ENCODE data around the gene IREB2. TPM values are rescaled to one million over a fixed set of nuclear protein-coding genes. Genes with fewer than 3 reads are reported as not detected.
"Not testable (repeated sequence)": the region's sequence is repeated elsewhere in the genome, so short reads cannot be mapped to it uniquely, and the experiment has no call there.

IREB2 gene
- total RNA-seq, 5 donors from 2014 or later (not counting 1 experiment from before 2014, with no cell fraction given), result 58.7 to 71.5 (median 65.1) TPM

DNA sequence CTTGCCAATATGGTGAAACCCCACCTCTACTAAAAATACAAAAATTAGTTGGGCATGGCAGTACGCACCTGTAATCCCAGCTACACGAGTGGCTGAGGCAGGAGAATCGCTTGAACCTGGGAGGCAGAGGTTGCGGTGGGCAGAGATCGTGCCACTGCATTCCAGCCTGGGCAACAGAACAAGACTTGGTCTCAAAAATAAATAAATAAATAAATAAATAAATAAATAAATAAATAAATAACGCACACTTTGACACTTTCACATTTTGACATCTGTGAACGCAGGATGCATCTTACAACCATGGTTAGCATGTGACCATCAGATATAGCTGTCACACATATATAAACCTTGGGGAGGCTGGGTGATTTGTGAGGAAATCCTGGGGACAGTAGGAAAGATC, 33.2 kb upstream of the IREB2 start:
- not testable (repeated sequence) for H3K4me3 ChIP-seq (ENCODE audit: control insufficient read depth in 1 of 2, extremely low read depth in 1 of 2, low read length in 1 of 2)

DNA sequence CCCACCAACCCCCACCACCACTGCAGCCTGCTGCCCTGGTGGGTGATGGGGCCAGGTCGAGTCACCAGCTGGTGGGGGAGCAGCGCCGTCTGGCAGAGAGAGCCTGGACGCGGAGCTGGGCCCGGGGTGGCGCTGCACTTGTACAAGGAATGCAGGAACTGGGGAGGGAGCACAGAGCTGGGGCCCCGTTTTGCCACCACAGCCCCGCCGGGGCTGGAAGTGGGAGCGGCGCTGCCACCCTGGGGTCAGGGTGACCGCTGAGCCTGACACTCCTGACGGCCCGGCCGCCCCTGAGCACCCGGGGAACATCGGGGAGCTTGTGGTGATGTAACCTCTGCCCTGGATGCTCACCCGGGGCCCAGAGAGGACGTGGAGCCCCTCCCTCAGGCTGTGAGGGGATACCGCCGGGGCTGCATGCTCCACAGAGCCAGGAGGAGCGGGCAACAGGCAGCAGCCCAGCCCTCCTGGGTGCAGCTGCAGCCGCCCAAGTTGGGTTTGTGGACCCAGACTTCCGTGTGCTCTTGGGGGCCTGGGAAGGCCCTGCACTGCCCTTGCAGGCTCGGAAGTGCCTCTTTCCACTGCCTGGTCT, 32.6 kb upstream of the IREB2 start:
- H3K4me1 Mint-ChIP-seq, result no peaks in the 10 kb centered on the region
- ChIA-PET POLR2A (no interaction called here), CTCF (no interaction called here)
- no peaks in the 10 kb centered on the region for H3K36me3 Mint-ChIP-seq
- no peaks in the 10 kb centered on the region for H3K4me1 ChIP-seq (ENCODE audit: control insufficient read depth in 1 of 2, extremely low read depth in 1 of 2, insufficient read depth in 2 of 2, low read length in 2 of 2)
- ATAC-seq (replicated peaks in 1 of 4), result no peak
- H3K9me3 Mint-ChIP-seq, result no peaks in the 10 kb centered on the region
- H3K9me3 ChIP-seq, result no peaks in the 10 kb centered on the region
- peaks cover 0 to 9% of the 10 kb centered on the region in 2 donors for H3K27me3 Mint-ChIP-seq
- 74% methylated on average over 21 of the region's 26 CpGs for WGBS (ENCODE audit: insufficient coverage)
- peaks cover 0 to 20% of the 10 kb centered on the region in 2 experiments for H3K27me3 ChIP-seq (replicated peaks in 1 of 2; ENCODE audit: control insufficient read depth in 2 of 2, extremely low read depth in 1 of 2, insufficient read depth in 2 of 2, low read length in 1 of 2)
- no peaks in the 10 kb centered on the region for H3K36me3 ChIP-seq (ENCODE audit: control insufficient read depth in 2 of 2, extremely low read depth in 1 of 2, insufficient read depth in 1 of 2, low read length in 1 of 2)
- no peak overlapping the region for H3K4me3 Mint-ChIP-seq
- no peak overlapping the region for H3K27ac Mint-ChIP-seq
- H3K4me3 ChIP-seq (ENCODE audit: control insufficient read depth in 1 of 2, extremely low read depth in 1 of 2, low read length in 1 of 2), result no peak overlapping the region
- no peak for DNase-seq
- H3K27ac ChIP-seq (ENCODE audit: low read length), result no peak overlapping the region

More for the DNA sequence above, 33.2 kb upstream of the IREB2 start:
- H3K9me3 ChIP-seq; H3K36me3 Mint-ChIP-seq; H3K36me3 ChIP-seq (ENCODE audit: control insufficient read depth in 2 of 2, extremely low read depth in 1 of 2, insufficient read depth in 1 of 2, low read length in 1 of 2); H3K27ac Mint-ChIP-seq; H3K4me1 Mint-ChIP-seq; H3K27me3 Mint-ChIP-seq; H3K4me3 Mint-ChIP-seq; POLR2A ChIA-PET; H3K9me3 Mint-ChIP-seq; CTCF ChIA-PET; ATAC-seq (replicated peaks in 1 of 4); DNase-seq; H3K27ac ChIP-seq (ENCODE audit: low read length); H3K4me1 ChIP-seq (ENCODE audit: control insufficient read depth in 1 of 2, extremely low read depth in 1 of 2, insufficient read depth in 2 of 2, low read length in 2 of 2): not testable (repeated sequence)
- WGBS (ENCODE audit: insufficient coverage), result no CpG with 5 or more reads among the region's 7 CpGs
- peaks cover 0 to 20% of the 10 kb centered on the region in 2 experiments for H3K27me3 ChIP-seq (replicated peaks in 1 of 2; ENCODE audit: control insufficient read depth in 2 of 2, extremely low read depth in 1 of 2, insufficient read depth in 2 of 2, low read length in 1 of 2)

DNA sequence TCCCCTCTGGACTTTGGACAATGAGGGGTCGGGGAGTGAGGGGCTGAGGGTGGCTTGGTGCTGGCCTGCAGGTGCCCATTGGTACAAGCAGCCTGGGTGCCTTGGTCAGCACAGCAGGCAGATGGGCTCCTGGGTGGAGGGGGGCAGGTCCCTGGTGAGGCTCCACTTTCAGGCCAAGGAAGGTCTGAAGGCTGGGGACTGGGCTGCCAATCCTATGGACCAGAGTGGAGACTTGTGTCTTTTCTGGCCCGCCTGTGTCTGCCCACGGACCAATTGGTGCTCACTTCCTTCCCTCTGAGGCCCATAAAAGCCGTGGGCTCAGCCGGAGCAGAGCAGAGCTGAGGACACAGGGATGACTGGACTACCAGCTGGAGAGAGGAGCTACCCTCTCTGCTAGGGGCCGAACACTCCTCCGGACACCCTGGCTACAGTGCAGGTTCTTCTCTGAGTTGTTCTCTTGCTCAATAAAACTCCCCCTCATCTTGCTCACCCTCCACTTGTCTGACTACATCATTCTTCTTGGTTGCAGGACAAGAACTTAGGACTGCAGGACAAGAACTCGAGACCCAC, 31.9 kb upstream of the IREB2 start:
- no peaks in the 10 kb centered on the region for H3K4me1 Mint-ChIP-seq
- no peaks in the 10 kb centered on the region for H3K4me1 ChIP-seq (ENCODE audit: control insufficient read depth in 1 of 2, extremely low read depth in 1 of 2, insufficient read depth in 2 of 2, low read length in 2 of 2)
- peaks cover 0 to 20% of the 10 kb centered on the region in 2 experiments for H3K27me3 ChIP-seq (replicated peaks in 1 of 2; ENCODE audit: control insufficient read depth in 2 of 2, extremely low read depth in 1 of 2, insufficient read depth in 2 of 2, low read length in 1 of 2)
- peaks cover 0 to 9% of the 10 kb centered on the region in 2 donors for H3K27me3 Mint-ChIP-seq
- H3K9me3 ChIP-seq, result no peaks in the 10 kb centered on the region
- WGBS (ENCODE audit: insufficient coverage), result 79% methylated on average over 6 of the region's 8 CpGs
- no peak overlapping the region for H3K4me3 ChIP-seq (ENCODE audit: control insufficient read depth in 1 of 2, extremely low read depth in 1 of 2, low read length in 1 of 2)
- H3K27ac Mint-ChIP-seq, result no peak overlapping the region
- H3K9me3 Mint-ChIP-seq, result no peaks in the 10 kb centered on the region
- H3K36me3 Mint-ChIP-seq, result no peaks in the 10 kb centered on the region
- ChIA-PET POLR2A (no interaction called here), CTCF (interaction anchor here (0.5 to 0.7 kb wide), 2 partner anchors 19 to 75 kb away, joined by 3 to 8 read pairs; no protein-coding TSS in a partner anchor)
- ATAC-seq (replicated peaks in 1 of 4) (no peak), DNase-seq (no peak)
- no peak overlapping the region for H3K27ac ChIP-seq (ENCODE audit: low read length)
- H3K4me3 Mint-ChIP-seq, result no peak overlapping the region
- no peaks in the 10 kb centered on the region for H3K36me3 ChIP-seq (ENCODE audit: control insufficient read depth in 2 of 2, extremely low read depth in 1 of 2, insufficient read depth in 1 of 2, low read length in 1 of 2)

DNA sequence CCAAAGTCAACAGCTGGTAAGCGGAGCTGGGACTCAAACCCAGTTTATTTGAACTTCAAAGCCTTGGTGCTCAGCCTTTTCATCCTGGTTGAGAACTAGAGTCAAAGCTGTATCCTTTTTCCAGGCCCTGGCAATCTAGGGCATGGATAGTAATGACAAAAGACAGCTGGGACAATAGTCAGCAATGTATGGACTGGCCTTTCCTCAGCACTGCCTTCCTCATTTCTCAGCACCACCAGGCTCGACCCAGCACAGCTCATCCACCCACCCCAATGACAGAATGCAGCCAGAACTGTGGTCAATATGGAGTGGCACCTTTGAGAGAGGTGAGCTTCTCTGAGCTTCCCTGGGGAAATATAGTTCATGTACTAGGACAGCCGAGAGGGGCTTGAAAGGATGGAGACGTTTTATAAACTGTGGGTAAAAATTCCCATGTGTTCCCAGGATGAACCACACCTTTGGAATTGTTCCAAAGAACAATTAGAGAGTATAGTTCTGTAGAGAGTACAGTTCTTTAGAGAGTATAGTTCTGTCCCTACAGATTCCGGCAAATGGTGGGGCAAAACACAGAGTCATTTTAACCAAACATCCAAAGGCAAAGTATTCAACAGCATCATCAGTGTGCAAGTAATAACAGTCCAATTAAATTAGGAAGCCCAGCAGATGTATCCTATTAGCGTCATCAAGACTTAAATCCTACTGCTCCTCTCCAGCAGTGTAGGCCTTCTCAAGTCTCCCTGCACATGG, 30.2 kb upstream of the IREB2 start:
- 81% methylated on average over 3 of the region's 6 CpGs for WGBS (ENCODE audit: insufficient coverage)
- ATAC-seq (replicated peaks in 1 of 4), result no peak

DNA sequence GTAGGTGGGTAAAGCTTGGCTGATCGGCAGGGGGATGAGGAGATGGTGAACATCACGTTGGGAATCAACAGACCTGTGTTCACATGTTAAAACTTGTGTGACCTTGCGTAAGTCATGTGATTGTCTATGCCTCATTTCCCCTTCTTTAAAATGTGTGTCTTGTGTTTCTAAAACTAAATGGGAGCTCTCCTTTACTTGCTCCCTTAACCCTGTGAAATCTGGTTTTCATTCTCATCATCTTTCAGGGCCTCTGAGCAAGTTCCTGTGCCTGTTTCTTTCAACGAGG, 29.7 kb upstream of the IREB2 start:
- Mint-ChIP-seq H3K36me3 (no peaks in the 10 kb centered on the region), H3K9me3 (no peaks in the 10 kb centered on the region), H3K4me3 (no peak overlapping the region), H3K4me1 (no peaks in the 10 kb centered on the region), H3K27ac (no peak overlapping the region), H3K27me3 (peaks cover 5 to 12% of the 10 kb centered on the region in 2 donors)
- 50% methylated on average over 1 of the region's 4 CpGs for WGBS (ENCODE audit: insufficient coverage)
- ChIA-PET POLR2A (no interaction called here), CTCF (no interaction called here)
- H3K27ac ChIP-seq (ENCODE audit: low read length), result no peak overlapping the region
- H3K9me3 ChIP-seq, result no peaks in the 10 kb centered on the region
- DNase-seq (no peak), ATAC-seq (replicated peaks in 1 of 4) (no peak)
- peaks cover 0 to 22% of the 10 kb centered on the region in 2 experiments for H3K27me3 ChIP-seq (replicated peaks in 1 of 2; ENCODE audit: control insufficient read depth in 2 of 2, extremely low read depth in 1 of 2, insufficient read depth in 2 of 2, low read length in 1 of 2)
- no peak overlapping the region for H3K4me3 ChIP-seq (ENCODE audit: control insufficient read depth in 1 of 2, extremely low read depth in 1 of 2, low read length in 1 of 2)
- H3K4me1 ChIP-seq (ENCODE audit: control insufficient read depth in 1 of 2, extremely low read depth in 1 of 2, insufficient read depth in 2 of 2, low read length in 2 of 2), result no peaks in the 10 kb centered on the region
- H3K36me3 ChIP-seq (ENCODE audit: control insufficient read depth in 2 of 2, extremely low read depth in 1 of 2, insufficient read depth in 1 of 2, low read length in 1 of 2), result no peaks in the 10 kb centered on the region

More for the DNA sequence above, 30.2 kb upstream of the IREB2 start:
- Mint-ChIP-seq H3K27ac (no peak overlapping the region), H3K4me1 (no peaks in the 10 kb centered on the region), H3K36me3 (no peaks in the 10 kb centered on the region), H3K27me3 (peaks cover 5 to 12% of the 10 kb centered on the region in 2 donors), H3K4me3 (no peak overlapping the region), H3K9me3 (no peaks in the 10 kb centered on the region)
- no peak overlapping the region for H3K4me3 ChIP-seq (ENCODE audit: control insufficient read depth in 1 of 2, extremely low read depth in 1 of 2, low read length in 1 of 2)
- no peak overlapping the region for H3K27ac ChIP-seq (ENCODE audit: low read length)
- H3K4me1 ChIP-seq (ENCODE audit: control insufficient read depth in 1 of 2, extremely low read depth in 1 of 2, insufficient read depth in 2 of 2, low read length in 2 of 2), result no peaks in the 10 kb centered on the region
- POLR2A ChIA-PET, result no interaction called here
- H3K9me3 ChIP-seq, result no peaks in the 10 kb centered on the region
- no peak for DNase-seq
- H3K27me3 ChIP-seq (replicated peaks in 1 of 2; ENCODE audit: control insufficient read depth in 2 of 2, extremely low read depth in 1 of 2, insufficient read depth in 2 of 2, low read length in 1 of 2), result peaks cover 0 to 22% of the 10 kb centered on the region in 2 experiments
- H3K36me3 ChIP-seq (ENCODE audit: control insufficient read depth in 2 of 2, extremely low read depth in 1 of 2, insufficient read depth in 1 of 2, low read length in 1 of 2), result no peaks in the 10 kb centered on the region
- CTCF ChIA-PET, result interaction anchor here in 1 of 2 donors (0.5 kb wide), 1 partner anchor 108 kb away, joined by 3 read pairs; the partner anchor contains the start of gene SKIC8

DNA sequence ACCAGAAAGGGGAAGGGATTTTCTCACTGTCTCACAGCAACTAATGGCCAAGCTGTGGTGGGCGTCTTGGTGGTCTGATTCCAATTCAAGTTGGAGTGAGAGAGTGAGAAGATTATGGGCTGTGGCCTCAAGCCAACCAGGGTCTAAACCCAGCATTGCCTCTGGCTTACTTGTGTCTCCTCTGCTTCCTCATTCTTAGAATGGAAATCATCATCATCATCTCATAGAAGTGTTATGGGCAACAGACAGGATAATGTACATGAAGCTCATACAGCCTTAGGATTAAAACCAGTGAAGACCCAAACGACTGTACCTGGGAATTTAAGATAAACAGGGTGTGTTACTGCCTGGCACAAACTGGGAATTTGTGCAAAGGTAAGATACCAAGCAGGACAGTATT, 29.1 kb upstream of the IREB2 start:
- ChIA-PET CTCF (interaction anchor here in 1 of 2 donors (0.5 to 0.6 kb wide), 2 partner anchors 12 to 774 kb away, joined by 3 to 5 read pairs; no protein-coding TSS in a partner anchor), POLR2A (no interaction called here)
- 0% methylated on average over 1 of the region's 2 CpGs for WGBS (ENCODE audit: insufficient coverage)
- Mint-ChIP-seq H3K4me3 (no peak overlapping the region), H3K9me3 (no peaks in the 10 kb centered on the region), H3K4me1 (no peaks in the 10 kb centered on the region), H3K36me3 (no peaks in the 10 kb centered on the region), H3K27ac (no peak overlapping the region), H3K27me3 (peaks cover 6 to 13% of the 10 kb centered on the region in 2 donors)
- H3K4me3 ChIP-seq (ENCODE audit: control insufficient read depth in 1 of 2, extremely low read depth in 1 of 2, low read length in 1 of 2), result no peak overlapping the region
- H3K36me3 ChIP-seq (ENCODE audit: control insufficient read depth in 2 of 2, extremely low read depth in 1 of 2, insufficient read depth in 1 of 2, low read length in 1 of 2), result no peaks in the 10 kb centered on the region
- no peak for DNase-seq
- H3K4me1 ChIP-seq (ENCODE audit: control insufficient read depth in 1 of 2, extremely low read depth in 1 of 2, insufficient read depth in 2 of 2, low read length in 2 of 2), result no peaks in the 10 kb centered on the region
- no peak overlapping the region for H3K27ac ChIP-seq (ENCODE audit: low read length)
- peaks cover 0 to 21% of the 10 kb centered on the region in 2 experiments for H3K27me3 ChIP-seq (replicated peaks in 1 of 2; ENCODE audit: control insufficient read depth in 2 of 2, extremely low read depth in 1 of 2, insufficient read depth in 2 of 2, low read length in 1 of 2)
- no peaks in the 10 kb centered on the region for H3K9me3 ChIP-seq
- no peak for ATAC-seq (replicated peaks in 1 of 4)

Data from T-cell (primary cell).